GM12878 (cell line): ENCODE data around the gene CAMTA1. TPM values are rescaled to one million over a fixed set of nuclear protein-coding genes. Genes with fewer than 3 reads are reported as not detected.

Experiments
- ATAC-seq: fragments of 200-7000 bp; cut with Tn5 transposase; 3 replicates; pipeline ENCODE4 v1.9.1; 2020; ENCODE audit warnings: mild to moderate bottlenecking, moderate library complexity
- BruUV-seq: library from RNA; stranded (reverse); fragments of 400-500 nt; replicated peaks from 2 replicates; lab custom pipeline; 2021; lab: Mats Ljungman, UMichigan
- CTCF ChIA-PET: fragments of 300-600 bp; sonication (Branson Sonifier 250); formaldehyde crosslinking; extraction: SDS; loops from one replicate; lab custom pipeline; 2021; ENCODE audit warnings: inconsistent platforms; lab: Yijun Ruan, JAX
- POLR2A ChIA-PET: fragments of 350-600 bp; formaldehyde crosslinking; extraction: SDS; loops from one replicate; lab custom pipeline; 2021; ENCODE audit warnings: inconsistent platforms; lab: Charles Lee
- RAD21 ChIA-PET: fragments of 300-600 bp; sonication (Branson Sonifier 250); formaldehyde crosslinking; loops from one replicate; lab custom pipeline; 2023; ENCODE audit warnings: antibody characterized with exemption; ENCODE audit not compliant: unreplicated experiment; lab: Charles Lee
- SMC1A ChIA-PET: fragments of 300-600 bp; sonication (Branson Sonifier 250); formaldehyde crosslinking; loops from one replicate; lab custom pipeline; 2023; ENCODE audit not compliant: unreplicated experiment, uncharacterized antibody; lab: Charles Lee
- DNase-seq: peaks from one replicate; pipeline ENCODE4 v3.0.0-alpha.2; 2011; ENCODE audit warnings: low read depth, low spot score
- FAIRE-seq: peaks from 3 replicates; lab custom pipeline; 2011; peaks lifted over from hg19 to GRCh38; lab: Jason Lieb, UNC
- H2AFZ ChIP-seq: 2 replicates; pipeline ENCODE4 v1.6.0; 2011; ENCODE audit warnings: low read depth, low read length, control low read depth; ENCODE audit not compliant: control insufficient read depth
- H3K27ac ChIP-seq: 2 replicates; pipeline ENCODE4 v1.5.1; 2011; ENCODE audit warnings: control low read depth; ENCODE audit not compliant: control insufficient read depth, insufficient read depth
- H3K27me3 ChIP-seq, 2 experiments: replicated peaks in 1 of 2; 2 replicates each; pipeline versions ENCODE4 v1.6.0 to v1.6.1; 2011; ENCODE audit warnings: low read length in 1 of 2; ENCODE audit not compliant: control insufficient read depth in 2 of 2, insufficient read depth in 2 of 2
- H3K36me3 ChIP-seq, 2 experiments: 2 replicates each; pipeline ENCODE4 v1.5.1; 2011; ENCODE audit warnings: low read length in 1 of 2; ENCODE audit not compliant: control insufficient read depth in 2 of 2, insufficient read depth in 2 of 2
- H3K4me1 ChIP-seq: 2 replicates; pipeline ENCODE4 v1.6.1; 2011; ENCODE audit warnings: mild to moderate bottlenecking, low read length, moderate library complexity, mixed read lengths; ENCODE audit not compliant: control insufficient read depth, insufficient read depth
- H3K4me2 ChIP-seq: 2 replicates; pipeline ENCODE4 v1.6.0; 2011; ENCODE audit warnings: control low read depth; ENCODE audit not compliant: control insufficient read depth, insufficient read depth
- H3K4me3 ChIP-seq: fragments of 200-600 bp; sonication (generic); 2 replicates; pipeline ENCODE4 v1.5.1; 2016
- H3K79me2 ChIP-seq: 2 replicates; pipeline ENCODE4 v1.6.0; 2011; ENCODE audit warnings: low read length; ENCODE audit not compliant: control insufficient read depth, insufficient read depth
- H3K9ac ChIP-seq: 2 replicates; pipeline ENCODE4 v1.8.0; 2011; ENCODE audit warnings: low read length, control low read depth, mixed read lengths; ENCODE audit not compliant: control insufficient read depth, insufficient read depth
- H3K9me3 ChIP-seq: replicated peaks from 3 replicates; pipeline ENCODE4 v1.5.1; 2011; ENCODE audit warnings: mild to moderate bottlenecking, low read length; ENCODE audit not compliant: control insufficient read depth, insufficient read depth
- H4K20me1 ChIP-seq: 2 replicates; pipeline ENCODE4 v1.6.0; 2011; ENCODE audit not compliant: control insufficient read depth, insufficient read depth
- BMI1 ChIP-seq: fragments of 450-650 bp; IDR thresholded peaks from 2 replicates; pipeline ENCODE4 v1.6.1; 2016; ENCODE audit warnings: mild to moderate bottlenecking, moderate library complexity, borderline replicate concordance
- CBFB ChIP-seq: IDR thresholded peaks from 2 replicates; pipeline ENCODE4 v1.6.1; 2016; ENCODE audit warnings: antibody characterized with exemption, low read depth
- EGR1 ChIP-seq, 2 experiments: IDR thresholded peaks; 1 replicate in 1 of 2; 2 replicates in 1 of 2; pipeline ENCODE4 v1.6.1; 2011 to 2012; ENCODE audit warnings: low read depth in 2 of 2, low read length in 2 of 2, borderline replicate concordance in 1 of 2, mild to moderate bottlenecking in 1 of 2, moderate library complexity in 1 of 2
- ETV6 ChIP-seq, 2 experiments: fragments of 450-650 bp in 1 of 2; IDR thresholded peaks in 1 of 2; conservative IDR thresholded peaks in 1 of 2; 2 replicates each; pipeline ENCODE4 v1.6.1; 2014; ENCODE audit warnings: antibody characterized with exemption in 1 of 2, borderline replicate concordance in 1 of 2, low read depth in 1 of 2, mild to moderate bottlenecking in 1 of 2, moderate library complexity in 1 of 2
- IKZF1 ChIP-seq: fragments of 450-650 bp; conservative IDR thresholded peaks from 2 replicates; pipeline ENCODE4 v1.6.1; 2017; ENCODE audit warnings: antibody characterized with exemption, mild to moderate bottlenecking
- MTA2 ChIP-seq: fragments of 450-650 bp; IDR thresholded peaks from 2 replicates; pipeline ENCODE4 v1.6.1; 2016; ENCODE audit warnings: low read depth, mild to moderate bottlenecking, moderate library complexity
- NR2F1 ChIP-seq: fragments of 450-650 bp; conservative IDR thresholded peaks from 2 replicates; pipeline ENCODE4 v1.6.1; 2017; ENCODE audit warnings: mild to moderate bottlenecking
- NRF1 ChIP-seq: conservative IDR thresholded peaks from 2 replicates; pipeline ENCODE4 v1.6.1; 2011; ENCODE audit warnings: mild to moderate bottlenecking, low read depth, low read length, improper control_type of control experiment
- PAX5 ChIP-seq: IDR thresholded peaks from 2 replicates; pipeline ENCODE4 v1.6.1; 2011; ENCODE audit warnings: low read depth, low read length, borderline replicate concordance
- RCOR1 ChIP-seq: conservative IDR thresholded peaks from 2 replicates; pipeline ENCODE4 v1.6.1; 2012; ENCODE audit warnings: low read depth, low read length, improper control_type of control experiment
- RFX5 ChIP-seq: IDR thresholded peaks from 2 replicates; pipeline ENCODE4 v1.6.1; 2011; ENCODE audit warnings: low read depth, low read length, improper control_type of control experiment
- SMAD5 ChIP-seq: IDR thresholded peaks from 2 replicates; pipeline ENCODE4 v1.6.1; 2016; ENCODE audit warnings: antibody characterized with exemption, low read depth
- SMARCA5 ChIP-seq: fragments of 450-650 bp; IDR thresholded peaks from 2 replicates; pipeline ENCODE4 v1.6.1; 2017; ENCODE audit warnings: mild to moderate bottlenecking
- SP1 ChIP-seq: IDR thresholded peaks from one replicate; pipeline ENCODE4 v1.6.1; 2011; ENCODE audit warnings: low read depth, low read length
- TARDBP ChIP-seq: IDR thresholded peaks from 2 replicates; pipeline ENCODE4 v1.6.1; 2016; ENCODE audit warnings: borderline replicate concordance
- WGBS: methylation state at CpG from one replicate; pipeline ENCODE4 v1.1.6; 2016; ENCODE audit warnings: low lambda C conversion rate; ENCODE audit not compliant: insufficient replicate concordance, insufficient coverage; ENCODE audit errors: missing lambda C conversion rate; 5-methylcytosine and 5-hydroxymethylcytosine counted together
- in situ Hi-C: fragments of 300-500 bp; cut with MboI; formaldehyde crosslinking; loops from 9 replicates; pipeline ENCODE4 v1.14.3; 2018; ENCODE audit warnings: mixed read lengths
- intact Hi-C: fragments of 100-400 bp; cut with micrococcal nuclease; formaldehyde crosslinking; loops from one replicate; pipeline ENCODE4 v1.14.2; 2022; ENCODE audit not compliant: unreplicated experiment
- polyA plus RNA-seq, 11 experiments: library from polyadenylated mRNA; depleted of rRNA in 4 of 11; unstranded in 6 of 11; stranded (reverse) in 5 of 11; fragments of >200 nt; fragmentation: Nextera tagmentation in 4 of 11; fragmentation: Illumina TruSeq in 1 of 11; extraction: Ambion mirVana in 4 of 11; extraction: Trizol in 1 of 11; gene quantifications; 1 replicate in 1 of 11; 2 replicates in 10 of 11; pipeline versions ENCODE4 v1.2.1 to v1.2.3, GENCODE V29; 2011 to 2016; ENCODE audit warnings: inconsistent platforms in 2 of 11, missing spikeins in 2 of 11, low read depth in 1 of 11
- total RNA-seq, 4 experiments: library from RNA; depleted of rRNA in 3 of 4; stranded (reverse); fragments of >200 nt in 3 of 4; fragmentation: Illumina TruSeq in 1 of 4; extraction: Trizol in 1 of 4; gene quantifications; 2 replicates each; pipeline versions ENCODE4 v1.2.1 to v1.2.3, GENCODE V29; 2013 to 2021
- TF ChIP-seq, protein P1 (sequence below): fragments of 150-350 bp; IDR thresholded peaks from 2 replicates; pipeline ENCODE4 v1.6.1; 2014; ENCODE audit warnings: mild to moderate bottlenecking, low read depth, low read length
- TF ChIP-seq, protein P2 (sequence below): IDR thresholded peaks from 2 replicates; pipeline ENCODE4 v1.6.1; 2011; ENCODE audit warnings: borderline replicate concordance, low read depth, mild to moderate bottlenecking, moderate library complexity, mixed read lengths, low read length; ENCODE audit not compliant: insufficient read depth; ENCODE audit errors: extremely low read length
- TF ChIP-seq, protein P3 (sequence below): IDR thresholded peaks from 2 replicates; pipeline ENCODE4 v1.6.1; 2011; ENCODE audit warnings: low read depth, low read length, improper control_type of control experiment, borderline replicate concordance

Gene CAMTA1
- total and polyA plus RNA-seq, 10 of the 15 experiments (the other 5 are each of a cell fraction or from before 2014, with no cell fraction given), result 37.7 to 148 (median 76.4) TPM

DNA sequence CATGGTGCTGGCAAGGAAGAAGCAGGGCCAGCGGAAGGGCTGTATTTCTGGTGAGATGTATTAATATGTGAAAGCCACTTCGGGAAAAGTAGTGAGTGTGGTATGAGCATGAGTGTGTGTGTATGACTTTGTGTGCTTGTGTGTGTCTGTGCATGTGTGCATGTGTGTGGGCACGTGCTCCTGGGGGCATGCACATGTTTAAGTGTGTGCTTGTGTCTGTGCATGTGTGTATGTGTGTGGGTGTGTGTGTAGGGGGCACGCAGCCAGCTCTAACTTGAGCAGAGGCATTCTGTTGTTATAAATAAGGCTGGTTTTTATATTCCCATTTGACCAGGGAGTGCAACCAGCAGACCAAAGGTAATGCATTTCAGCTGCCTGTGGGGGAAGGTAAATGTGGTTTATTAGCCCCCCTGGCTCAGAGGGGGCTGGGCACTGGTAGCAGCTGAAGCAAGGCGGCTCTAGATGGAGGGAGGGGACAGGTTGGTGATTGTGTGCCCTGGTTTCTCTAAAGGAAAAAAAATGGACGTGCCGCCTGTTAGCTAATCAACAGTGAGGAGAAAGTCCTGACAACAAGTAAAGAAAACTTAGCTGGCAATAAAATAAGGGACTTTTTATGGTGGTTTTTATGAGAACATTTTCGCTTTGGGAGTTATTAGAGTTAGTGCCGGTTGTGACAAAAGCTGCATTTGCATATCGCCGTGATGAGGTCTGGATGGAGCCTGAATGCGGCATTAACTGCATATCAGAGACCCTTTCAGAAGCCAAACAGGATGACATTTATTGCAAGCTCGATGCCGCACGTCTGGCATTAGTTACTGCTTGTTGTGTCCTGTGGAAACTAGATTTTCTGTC, 180.1 kb downstream of the CAMTA1 start:
- in situ Hi-C loops, result no loop called here
- FAIRE-seq (no peak), DNase-seq (no peak), ATAC-seq (no peak)
- no peak overlapping the region for H3K4me2 ChIP-seq
- no peak overlapping the region for H2AFZ ChIP-seq
- no peaks in the 10 kb centered on the region for H4K20me1 ChIP-seq
- ChIA-PET SMC1A (no interaction called here), POLR2A (interaction anchor here (0.6 kb wide), 1 partner anchor 12 kb away, joined by 3 read pairs; no protein-coding TSS in a partner anchor), CTCF (no interaction called here), RAD21 (no interaction called here)
- intact Hi-C loops, result no loop called here
- H3K79me2 ChIP-seq, result no peaks in the 10 kb centered on the region
- H3K27me3 ChIP-seq, result peaks cover 0 to 4% of the 10 kb centered on the region in 2 experiments; a peak in 2 of 4 replicates
- 32% methylated on average over 15 of the region's 15 CpGs for WGBS
- no TSS peak for BruUV-seq
- TF ChIP-seq MTA2 (no peak), SMARCA5 (no peak), SP1 (no peak), TARDBP (no peak), ETV6 (conservative IDR thresholded peaks at IDR 0.05 in 1 of 2, IDR thresholded peaks at IDR 0.05 in 1 of 2; ENCODE audit: borderline replicate concordance in 1 of 2, low read depth in 1 of 2) (no peak), PAX5 (no peak), BMI1 (no peak), IKZF1 (no peak), EGR1 (IDR thresholded peaks at IDR 0.05; ENCODE audit: borderline replicate concordance in 1 of 2, low read depth in 2 of 2, low read length in 2 of 2) (no peak), NRF1 (no peak), SMAD5 (no peak), RFX5 (no peak), NR2F1 (no peak), CBFB (no peak), RCOR1 (no peak)
- TF ChIP-seq, protein P1, sequence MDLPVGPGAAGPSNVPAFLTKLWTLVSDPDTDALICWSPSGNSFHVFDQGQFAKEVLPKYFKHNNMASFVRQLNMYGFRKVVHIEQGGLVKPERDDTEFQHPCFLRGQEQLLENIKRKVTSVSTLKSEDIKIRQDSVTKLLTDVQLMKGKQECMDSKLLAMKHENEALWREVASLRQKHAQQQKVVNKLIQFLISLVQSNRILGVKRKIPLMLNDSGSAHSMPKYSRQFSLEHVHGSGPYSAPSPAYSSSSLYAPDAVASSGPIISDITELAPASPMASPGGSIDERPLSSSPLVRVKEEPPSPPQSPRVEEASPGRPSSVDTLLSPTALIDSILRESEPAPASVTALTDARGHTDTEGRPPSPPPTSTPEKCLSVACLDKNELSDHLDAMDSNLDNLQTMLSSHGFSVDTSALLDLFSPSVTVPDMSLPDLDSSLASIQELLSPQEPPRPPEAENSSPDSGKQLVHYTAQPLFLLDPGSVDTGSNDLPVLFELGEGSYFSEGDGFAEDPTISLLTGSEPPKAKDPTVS, result no peak
- TF ChIP-seq, protein P2, sequence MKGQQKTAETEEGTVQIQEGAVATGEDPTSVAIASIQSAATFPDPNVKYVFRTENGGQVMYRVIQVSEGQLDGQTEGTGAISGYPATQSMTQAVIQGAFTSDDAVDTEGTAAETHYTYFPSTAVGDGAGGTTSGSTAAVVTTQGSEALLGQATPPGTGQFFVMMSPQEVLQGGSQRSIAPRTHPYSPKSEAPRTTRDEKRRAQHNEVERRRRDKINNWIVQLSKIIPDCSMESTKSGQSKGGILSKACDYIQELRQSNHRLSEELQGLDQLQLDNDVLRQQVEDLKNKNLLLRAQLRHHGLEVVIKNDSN, result no peak
- TF ChIP-seq, protein P3, sequence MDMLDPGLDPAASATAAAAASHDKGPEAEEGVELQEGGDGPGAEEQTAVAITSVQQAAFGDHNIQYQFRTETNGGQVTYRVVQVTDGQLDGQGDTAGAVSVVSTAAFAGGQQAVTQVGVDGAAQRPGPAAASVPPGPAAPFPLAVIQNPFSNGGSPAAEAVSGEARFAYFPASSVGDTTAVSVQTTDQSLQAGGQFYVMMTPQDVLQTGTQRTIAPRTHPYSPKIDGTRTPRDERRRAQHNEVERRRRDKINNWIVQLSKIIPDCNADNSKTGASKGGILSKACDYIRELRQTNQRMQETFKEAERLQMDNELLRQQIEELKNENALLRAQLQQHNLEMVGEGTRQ, result no peak
- no peak overlapping the region for H3K27ac ChIP-seq
- no peaks in the 10 kb centered on the region for H3K4me1 ChIP-seq
- no peaks in the 10 kb centered on the region for H3K36me3 ChIP-seq
- no peak overlapping the region for H3K4me3 ChIP-seq
- no peak overlapping the region for H3K9ac ChIP-seq
- H3K9me3 ChIP-seq, result no peaks in the 10 kb centered on the region
